HCT116 (cell line): ENCODE results near the gene TIMP3. TPM values are rescaled to one million over a fixed set of nuclear protein-coding genes. Genes with fewer than 3 reads are reported as not detected.

Source experiments
- ATAC-seq: fragments of 200-7000 bp; cut with Tn5 transposase; 2 replicates; pipeline ENCODE4 v1.9.1; 2020; ENCODE audit warnings: mild to moderate bottlenecking, moderate library complexity
- BruUV-seq: library from RNA; stranded (reverse); fragments of 400-500 nt; replicated peaks from 2 replicates; lab custom pipeline; 2021; lab: Mats Ljungman, UMichigan
- CTCF ChIA-PET: fragments of 300-600 bp; sonication (Branson Sonifier 250); formaldehyde crosslinking; loops from one replicate; lab custom pipeline; 2021; ENCODE audit warnings: antibody characterized with exemption; lab: Charles Lee
- POLR2A ChIA-PET: fragments of 300-600, 350-600 bp; sonication (Branson Sonifier 250); formaldehyde crosslinking; loops from one replicate; lab custom pipeline; 2021; ENCODE audit warnings: antibody characterized with exemption; lab: Charles Lee
- RAD21 ChIA-PET, 2 experiments: fragments of 300-600 bp; sonication (Branson Sonifier 250); formaldehyde crosslinking; loops; one replicate each; lab custom pipeline; 2023; ENCODE audit warnings: low total read pairs in 2 of 2; ENCODE audit not compliant: uncharacterized antibody in 2 of 2, unreplicated experiment in 2 of 2, low non-redundant PET in 1 of 2; lab: Charles Lee
- DNase-seq: peaks from one replicate; pipeline ENCODE4 v3.0.0-alpha.2; 2010; ENCODE audit warnings: low read depth, low spot score
- H2AFZ ChIP-seq: fragments of 200-600 bp; shearing (Covaris generic), sonication (generic); 2 replicates; pipeline ENCODE4 v1.6.1; 2017; ENCODE audit warnings: low read depth, mixed run types, mixed read lengths, antibody characterized with exemption, low read length; ENCODE audit not compliant: poor library complexity, severe bottlenecking
- H3K27ac ChIP-seq: 2 replicates; pipeline ENCODE4 v1.5.1; 2012; ENCODE audit warnings: low read depth, low read length
- H3K27me3 ChIP-seq: fragments of 200-600 bp; sonication (generic); 2 replicates; pipeline ENCODE4 v1.6.1; 2016; ENCODE audit warnings: mixed run types, low read length, mixed read lengths; ENCODE audit not compliant: insufficient read depth
- H3K36me3 ChIP-seq, 2 experiments: fragments of 200-500 bp in 1 of 2; fragments of 200-600 bp in 1 of 2; sonication (Bioruptor generic) in 1 of 2; sonication (generic) in 1 of 2; 2 replicates each; pipeline versions ENCODE4 v1.5.1 to v1.6.1; 2014 to 2016; ENCODE audit warnings: low read length in 2 of 2, inconsistent platforms in 1 of 2, mixed read lengths in 1 of 2, mixed run types in 1 of 2; ENCODE audit not compliant: insufficient read depth in 2 of 2, control insufficient read depth in 1 of 2
- H3K4me1 ChIP-seq, 2 experiments: fragments of 200-600 bp in 1 of 2; sonication (generic) in 1 of 2; 2 replicates each; pipeline versions ENCODE4 v1.5.1 to v1.6.1; 2012 to 2017; ENCODE audit warnings: low read length in 2 of 2, inconsistent platforms in 1 of 2, mild to moderate bottlenecking in 1 of 2, mixed read lengths in 1 of 2, mixed run types in 1 of 2, moderate library complexity in 1 of 2; ENCODE audit not compliant: insufficient read depth in 2 of 2, control insufficient read depth in 1 of 2
- H3K4me2 ChIP-seq: fragments of 200-600 bp; sonication (generic); 2 replicates; pipeline ENCODE4 v1.6.1; 2017; ENCODE audit warnings: mixed run types, low read length, mixed read lengths
- H3K4me3 ChIP-seq, 2 experiments: fragments of 200-600 bp in 1 of 2; sonication (generic) in 1 of 2; replicated peaks in 1 of 2; 2 replicates each; pipeline ENCODE4 v1.5.1; 2011 to 2016; ENCODE audit warnings: low read length in 2 of 2, control low read depth in 1 of 2, low read depth in 1 of 2, mild to moderate bottlenecking in 1 of 2, mixed read lengths in 1 of 2, mixed run types in 1 of 2
- H3K79me2 ChIP-seq: fragments of 200-600 bp; sonication (generic); 2 replicates; pipeline ENCODE4 v1.6.1; 2017; ENCODE audit warnings: mild to moderate bottlenecking, mixed run types, low read length, moderate library complexity, mixed read lengths; ENCODE audit not compliant: insufficient read depth
- H3K9ac ChIP-seq: fragments of 200-600 bp; sonication (generic); 2 replicates; pipeline ENCODE4 v1.6.1; 2016; ENCODE audit warnings: low read length, mixed read lengths
- H3K9me2 ChIP-seq: fragments of 200-600 bp; sonication (generic), shearing (Covaris generic); 2 replicates; pipeline ENCODE4 v1.6.1; 2017; ENCODE audit warnings: mixed run types, mild to moderate bottlenecking, moderate library complexity; ENCODE audit not compliant: insufficient read depth
- H3K9me3 ChIP-seq, 2 experiments: fragments of 200-500 bp in 1 of 2; fragments of 200-600 bp in 1 of 2; sonication (Bioruptor generic) in 1 of 2; sonication (generic) in 1 of 2; 2 replicates each; pipeline ENCODE4 v1.6.1; 2014 to 2017; ENCODE audit warnings: low read length in 2 of 2, mixed read lengths in 2 of 2, inconsistent platforms in 1 of 2, low read depth in 1 of 2, mild to moderate bottlenecking in 1 of 2, mixed run types in 1 of 2, moderate library complexity in 1 of 2; ENCODE audit not compliant: control insufficient read depth in 1 of 2, insufficient read depth in 1 of 2
- H4K20me1 ChIP-seq: fragments of 200-600 bp; sonication (generic), shearing (Covaris generic); 2 replicates; pipeline ENCODE4 v1.6.1; 2017; ENCODE audit warnings: mixed run types, mild to moderate bottlenecking, moderate library complexity; ENCODE audit not compliant: insufficient read depth
- ATF3 ChIP-seq: IDR thresholded peaks from 2 replicates; pipeline ENCODE4 v1.6.1; 2012
- ELF1 ChIP-seq: IDR thresholded peaks from 2 replicates; pipeline ENCODE4 v1.6.1; 2012; ENCODE audit warnings: low read depth, borderline replicate concordance
- EZH2 ChIP-seq: fragments of 200-600 bp; sonication (generic); IDR thresholded peaks from 2 replicates; pipeline ENCODE4 v1.6.1; 2017; ENCODE audit warnings: antibody characterized with exemption, mixed run types
- EZH2phosphoT487 ChIP-seq: fragments of 200-600 bp; IDR thresholded peaks from 2 replicates; pipeline ENCODE4 v1.6.1; 2018; ENCODE audit warnings: antibody characterized with exemption, borderline replicate concordance
- JUND ChIP-seq: IDR thresholded peaks from 2 replicates; pipeline ENCODE4 v1.6.1; 2012
- MAX ChIP-seq: IDR thresholded peaks from 2 replicates; pipeline ENCODE4 v1.6.1; 2012
- POLR2AphosphoS5 ChIP-seq: IDR thresholded peaks from 2 replicates; pipeline ENCODE4 v1.6.1; 2011; ENCODE audit warnings: mild to moderate bottlenecking, low read depth, low read length, moderate library complexity
- RAD21 ChIP-seq: IDR thresholded peaks from 2 replicates; pipeline ENCODE4 v1.6.1; 2012; ENCODE audit warnings: low read depth, mild to moderate bottlenecking
- REST ChIP-seq: IDR thresholded peaks from 2 replicates; pipeline ENCODE4 v1.6.1; 2012; ENCODE audit warnings: low read depth
- SP1 ChIP-seq: IDR thresholded peaks from 2 replicates; pipeline ENCODE4 v1.6.1; 2012; ENCODE audit warnings: low read depth
- ZBTB33 ChIP-seq: IDR thresholded peaks from 2 replicates; pipeline ENCODE4 v1.6.1; 2011; ENCODE audit warnings: mild to moderate bottlenecking, low read length, moderate library complexity; ENCODE audit not compliant: insufficient replicate concordance; ENCODE audit errors: extremely low read depth
- ZNF274 ChIP-seq: fragments of 200-500 bp; sonication (Bioruptor generic); IDR thresholded peaks from 2 replicates; pipeline ENCODE4 v1.6.1; 2014; ENCODE audit warnings: mild to moderate bottlenecking, low read depth, low read length, inconsistent platforms
- intact Hi-C: fragments of 100-400 bp; cut with micrococcal nuclease; formaldehyde crosslinking; loops from 2 replicates; pipeline ENCODE4 v1.10.0; 2022
- total RNA-seq: library from RNA; stranded (reverse); gene quantifications from one replicate; pipeline ENCODE4 v1.2.1, GENCODE V29; 2021; ENCODE audit not compliant: unreplicated experiment
- TF ChIP-seq, protein P1 (sequence below), 3 experiments: fragments of 200-600 bp in 1 of 3; sonication (generic) in 1 of 3; IDR thresholded peaks in 2 of 3; conservative IDR thresholded peaks in 1 of 3; 2 replicates each; pipeline ENCODE4 v1.5.1; 2012 to 2017; ENCODE audit warnings: low read depth in 2 of 3, low read length in 2 of 3, antibody characterized with exemption in 1 of 3, borderline replicate concordance in 1 of 3, control low read depth in 1 of 3, mild to moderate bottlenecking in 1 of 3, mixed read lengths in 1 of 3, mixed run types in 1 of 3, moderate library complexity in 1 of 3; ENCODE audit not compliant: insufficient read depth in 1 of 3

Gene TIMP3
- total RNA-seq, 1 experiment from 2014 or later: 2.2 TPM

DNA sequence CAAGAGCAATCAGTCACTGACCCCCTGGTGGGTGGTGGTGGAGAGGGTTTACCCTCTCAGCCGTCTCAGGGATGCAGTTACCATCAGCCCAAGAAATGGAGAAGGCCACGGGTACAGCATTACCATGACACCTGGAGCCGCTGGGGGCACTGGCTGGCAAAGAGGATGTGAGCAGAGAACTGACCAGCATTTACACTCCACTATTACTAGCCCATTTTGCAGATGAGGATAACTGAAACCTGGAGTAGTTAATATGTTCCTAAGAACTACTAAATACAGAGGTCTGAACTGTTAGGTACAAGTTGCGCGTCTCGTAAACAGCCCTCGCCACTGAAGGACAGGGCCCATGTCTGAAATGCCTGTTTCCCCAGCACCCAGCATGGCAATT is 79.0 kb downstream of the TIMP3 start:
- Histone ChIP-seq H3K9ac (no peak overlapping the region), H3K36me3 (no peaks in the 10 kb centered on the region), H3K9me2 (no peaks in the 10 kb centered on the region), H3K79me2 (no peaks in the 10 kb centered on the region), H4K20me1 (no peaks in the 10 kb centered on the region), H3K4me2 (no peak overlapping the region), H2AFZ (no peak overlapping the region), H3K27ac (no peak overlapping the region), H3K4me1 (no peaks in the 10 kb centered on the region), H3K27me3 (peaks cover 11% of the 10 kb centered on the region; the same call in 1 of the 2 replicates), H3K4me3 (no peak overlapping the region), H3K9me3 (no peaks in the 10 kb centered on the region)
- RAD21 ChIA-PET: no interaction called here
- intact Hi-C loops: no loop called here
- POLR2A ChIA-PET: no interaction called here
- TF ChIP-seq POLR2AphosphoS5: no peak
- no peak for TF ChIP-seq ZBTB33
- TF ChIP-seq REST: no peak
- no peak for TF ChIP-seq ATF3
- TF ChIP-seq, protein P1, sequence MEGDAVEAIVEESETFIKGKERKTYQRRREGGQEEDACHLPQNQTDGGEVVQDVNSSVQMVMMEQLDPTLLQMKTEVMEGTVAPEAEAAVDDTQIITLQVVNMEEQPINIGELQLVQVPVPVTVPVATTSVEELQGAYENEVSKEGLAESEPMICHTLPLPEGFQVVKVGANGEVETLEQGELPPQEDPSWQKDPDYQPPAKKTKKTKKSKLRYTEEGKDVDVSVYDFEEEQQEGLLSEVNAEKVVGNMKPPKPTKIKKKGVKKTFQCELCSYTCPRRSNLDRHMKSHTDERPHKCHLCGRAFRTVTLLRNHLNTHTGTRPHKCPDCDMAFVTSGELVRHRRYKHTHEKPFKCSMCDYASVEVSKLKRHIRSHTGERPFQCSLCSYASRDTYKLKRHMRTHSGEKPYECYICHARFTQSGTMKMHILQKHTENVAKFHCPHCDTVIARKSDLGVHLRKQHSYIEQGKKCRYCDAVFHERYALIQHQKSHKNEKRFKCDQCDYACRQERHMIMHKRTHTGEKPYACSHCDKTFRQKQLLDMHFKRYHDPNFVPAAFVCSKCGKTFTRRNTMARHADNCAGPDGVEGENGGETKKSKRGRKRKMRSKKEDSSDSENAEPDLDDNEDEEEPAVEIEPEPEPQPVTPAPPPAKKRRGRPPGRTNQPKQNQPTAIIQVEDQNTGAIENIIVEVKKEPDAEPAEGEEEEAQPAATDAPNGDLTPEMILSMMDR (IDR thresholded peaks at IDR 0.05 in 2 of 3, conservative IDR thresholded peaks at IDR 0.05 in 1 of 3; ENCODE audit: borderline replicate concordance in 1 of 3, insufficient read depth in 1 of 3, low read depth in 2 of 3, low read length in 2 of 3): no peak
- no peak for TF ChIP-seq MAX
- TF ChIP-seq ELF1: no peak
- no peak for TF ChIP-seq SP1
- TF ChIP-seq EZH2phosphoT487: no peak
- TF ChIP-seq RAD21: no peak
- no peak for TF ChIP-seq ZNF274
- no peak for TF ChIP-seq EZH2
- TF ChIP-seq JUND: no peak
- CTCF ChIA-PET: no interaction called here
- ATAC-seq (no peak), DNase-seq (no peak)
- BruUV-seq: no TSS peak
